ENCODE measurements around the gene HHIPL1. TPM values are rescaled to one million over a fixed set of nuclear protein-coding genes. Genes with fewer than 3 reads are reported as not detected.

The HHIPL1 gene
- total RNA-seq, 1 experiment from 2014 or later = not detected

- intact Hi-C loops (cut with micrococcal nuclease; ENCODE audit: unreplicated experiment) = no loop called here
- no peaks in the 10 kb centered on the region for H3K36me3 Mint-ChIP-seq (ENCODE audit: insufficient read depth, unreplicated experiment)
- no peak for TF ChIP-seq CTCF (IDR thresholded peaks at IDR 0.05; ENCODE audit: unreplicated experiment)
- no peaks in the 10 kb centered on the region for H3K9me3 Mint-ChIP-seq (ENCODE audit: low read depth, unreplicated experiment)
- peaks cover 54% of the 10 kb centered on the region for H3K27me3 Mint-ChIP-seq (ENCODE audit: unreplicated experiment)
- no peak for DNase-seq
- no peaks in the 10 kb centered on the region for H3K4me1 Mint-ChIP-seq (ENCODE audit: low read depth, unreplicated experiment)
- no peak overlapping the region for H3K4me3 Mint-ChIP-seq (ENCODE audit: low read depth, unreplicated experiment)
- CTCF ChIA-PET = interaction anchor here (0.5 to 0.6 kb wide), 2 partner anchors 143 to 232 kb away, joined by 4 read pairs; no protein-coding TSS in a partner anchor
- no TSS peak for BruUV-seq (replicated peaks)
- H3K27ac Mint-ChIP-seq (ENCODE audit: unreplicated experiment) = no peak overlapping the region
These were observed 19.4 kb downstream of the HHIPL1 start for GRCh38 chr14:99664058-99664936.

- Mint-ChIP-seq H3K27me3 (ENCODE audit: unreplicated experiment) (peaks cover 56% of the 10 kb centered on the region), H3K9me3 (ENCODE audit: low read depth, unreplicated experiment) (no peaks in the 10 kb centered on the region), H3K4me1 (ENCODE audit: low read depth, unreplicated experiment) (no peaks in the 10 kb centered on the region), H3K27ac (ENCODE audit: unreplicated experiment) (no peak overlapping the region), H3K36me3 (ENCODE audit: insufficient read depth, unreplicated experiment) (no peaks in the 10 kb centered on the region), H3K4me3 (ENCODE audit: low read depth, unreplicated experiment) (no peak overlapping the region)
- CTCF ChIA-PET = interaction anchor here (0.6 kb wide), 1 partner anchor 142 kb away, joined by 4 read pairs; no protein-coding TSS in a partner anchor
- no peak for TF ChIP-seq CTCF (IDR thresholded peaks at IDR 0.05; ENCODE audit: unreplicated experiment)
- BruUV-seq (replicated peaks) = no TSS peak
- intact Hi-C loops (cut with micrococcal nuclease; ENCODE audit: unreplicated experiment) = no loop called here
- no peak for DNase-seq
These were observed 20.0 kb downstream of the HHIPL1 start for GRCh38 chr14:99664937-99665273.

- Mint-ChIP-seq H3K27ac (ENCODE audit: unreplicated experiment) (no peak overlapping the region), H3K4me1 (ENCODE audit: low read depth, unreplicated experiment) (no peaks in the 10 kb centered on the region), H3K36me3 (ENCODE audit: insufficient read depth, unreplicated experiment) (no peaks in the 10 kb centered on the region), H3K27me3 (ENCODE audit: unreplicated experiment) (peaks cover 56% of the 10 kb centered on the region), H3K4me3 (ENCODE audit: low read depth, unreplicated experiment) (no peak overlapping the region), H3K9me3 (ENCODE audit: low read depth, unreplicated experiment) (no peaks in the 10 kb centered on the region)
- CTCF ChIA-PET = no interaction called here
- TF ChIP-seq CTCF (IDR thresholded peaks at IDR 0.05; ENCODE audit: unreplicated experiment) = no peak
- no TSS peak for BruUV-seq (replicated peaks)
- no peak for DNase-seq
- intact Hi-C loops (cut with micrococcal nuclease; ENCODE audit: unreplicated experiment) = no loop called here
These were observed 21.6 kb downstream of the HHIPL1 start for GRCh38 chr14:99666533-99666932.

GRCh38 chr14:99667045-99667444 lies 22.1 kb downstream of the HHIPL1 start:
- Mint-ChIP-seq H3K9me3 (ENCODE audit: low read depth, unreplicated experiment) (no peaks in the 10 kb centered on the region), H3K27ac (ENCODE audit: unreplicated experiment) (no peak overlapping the region), H3K4me1 (ENCODE audit: low read depth, unreplicated experiment) (no peaks in the 10 kb centered on the region), H3K4me3 (ENCODE audit: low read depth, unreplicated experiment) (no peak overlapping the region), H3K27me3 (ENCODE audit: unreplicated experiment) (peaks cover 56% of the 10 kb centered on the region), H3K36me3 (ENCODE audit: insufficient read depth, unreplicated experiment) (no peaks in the 10 kb centered on the region)
- no peak for TF ChIP-seq CTCF (IDR thresholded peaks at IDR 0.05; ENCODE audit: unreplicated experiment)
- no peak for DNase-seq
- intact Hi-C loops (cut with micrococcal nuclease; ENCODE audit: unreplicated experiment) = no loop called here
- BruUV-seq (replicated peaks) = no TSS peak
- CTCF ChIA-PET = no interaction called here
